ENCODE results near the gene LSMEM2.
"Not testable (repeated sequence)": the region's sequence is repeated elsewhere in the genome, so short reads cannot be mapped to it uniquely, and the experiment has no call there.

The LSMEM2 gene

DNA sequence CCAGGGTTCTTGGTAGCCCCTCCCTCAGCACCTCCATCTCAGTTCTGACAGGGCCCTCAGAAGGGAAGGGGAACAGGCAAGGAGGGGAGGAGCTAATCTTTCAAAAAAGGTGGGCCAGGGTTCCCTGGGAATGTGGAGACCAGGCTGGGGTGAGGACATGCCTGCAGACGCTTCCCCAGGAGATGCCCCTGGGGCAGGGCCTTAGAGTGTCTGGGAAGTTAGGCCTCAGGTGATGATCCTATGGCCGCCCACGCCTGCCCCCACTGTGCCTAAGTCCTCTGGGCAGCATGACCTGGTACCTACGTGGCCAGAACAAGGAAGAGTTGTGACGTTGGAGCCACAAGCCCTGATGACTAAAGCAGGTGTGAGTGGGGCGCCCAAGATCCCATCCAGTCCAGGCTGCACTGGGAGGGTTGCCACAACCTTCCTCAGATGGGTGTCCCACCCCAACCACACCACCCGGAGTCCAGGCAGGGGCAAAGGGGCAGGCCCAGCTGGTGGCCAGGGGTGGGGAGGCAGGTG is 13.9 kb upstream of the LSMEM2 start:
- no peak for DNase-seq (ENCODE audit: low spot score)

DNA sequence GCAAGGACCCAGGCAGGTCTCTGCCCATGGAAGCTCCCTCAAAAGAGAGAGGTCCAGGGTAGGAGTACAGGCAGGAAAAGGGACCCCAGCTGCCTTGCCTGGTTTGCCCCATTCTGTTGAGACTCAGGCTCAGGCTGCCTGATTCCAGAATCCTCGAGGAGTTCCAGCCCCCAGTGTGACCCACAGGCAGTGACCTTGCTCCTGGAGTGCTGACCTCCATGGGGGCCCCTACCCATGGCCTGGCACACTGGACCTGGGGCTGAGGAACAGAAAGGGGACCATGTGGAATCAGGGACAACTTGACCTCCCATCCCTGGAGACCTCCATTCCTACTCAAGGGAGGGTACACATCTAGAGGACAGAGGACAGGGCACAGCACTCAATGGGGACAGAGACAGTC is 13.3 kb upstream of the LSMEM2 start:
- no peak for DNase-seq (ENCODE audit: low spot score)

DNA sequence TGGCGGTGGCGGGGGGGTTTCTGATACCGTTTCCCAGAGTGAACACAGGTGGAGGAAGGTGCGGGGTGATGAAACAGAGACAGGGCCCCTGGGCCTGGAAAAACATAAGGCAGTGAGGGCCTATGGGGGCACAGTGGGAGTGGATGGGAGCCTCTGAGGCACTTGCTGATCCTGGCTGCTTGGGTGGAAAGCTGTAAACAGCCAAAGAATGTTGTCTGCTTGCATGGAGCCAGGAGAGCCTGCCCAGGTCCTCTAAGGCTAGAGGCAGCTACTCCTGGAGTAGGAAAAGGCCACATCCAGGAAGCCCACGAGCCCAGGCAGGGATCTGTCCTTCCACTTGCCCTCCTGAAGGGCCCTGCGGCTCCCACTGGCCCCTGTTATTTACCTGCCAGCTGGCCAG is 12.9 kb upstream of the LSMEM2 start:
- no peak for DNase-seq (ENCODE audit: low spot score)

GRCh38 chr3:50266836-50267235 is 12.1 kb upstream of the LSMEM2 start:
- no peak for DNase-seq (ENCODE audit: low spot score)

- no peak for DNase-seq (ENCODE audit: low spot score)
Observed at GRCh38 chr3:50267280-50267913, 11.5 kb upstream of the LSMEM2 start.

- no peak for DNase-seq (ENCODE audit: low spot score)
Observed at GRCh38 chr3:50268276-50268675, 10.6 kb upstream of the LSMEM2 start.

GRCh38 chr3:50268703-50269451 is 10.0 kb upstream of the LSMEM2 start, which contains the start of gene SEMA3B:
SEMA3B (plus strand) TSS chr3:50269147; CDS start chr3:50269241, 94 bp downstream.
- peak; percentile 74 for DNase-seq (ENCODE audit: low spot score)

- DNase-seq (ENCODE audit: low spot score), result no peak
Observed at GRCh38 chr3:50269460-50269859, 9.4 kb upstream of the LSMEM2 start.

DNA sequence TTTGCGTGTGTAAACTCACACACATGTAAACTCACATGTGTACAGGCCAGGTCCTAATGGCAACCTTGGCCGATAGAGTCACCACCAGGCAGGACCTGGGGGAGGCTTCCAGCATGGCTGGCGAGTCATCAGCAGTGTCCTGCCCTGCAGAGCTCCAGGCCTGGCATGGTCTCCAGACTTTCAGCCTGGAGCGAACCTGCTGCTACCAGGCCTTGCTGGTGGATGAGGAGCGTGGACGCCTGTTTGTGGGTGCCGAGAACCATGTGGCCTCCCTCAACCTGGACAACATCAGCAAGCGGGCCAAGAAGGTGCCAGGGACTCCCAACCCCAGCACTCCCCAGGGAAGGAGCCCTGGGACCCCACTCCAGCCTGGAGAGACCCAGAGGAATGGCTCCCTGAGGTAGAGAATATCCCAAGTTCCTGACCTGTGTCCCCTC is 8.9 kb upstream of the LSMEM2 start:
- peak; percentile 90 for DNase-seq (ENCODE audit: low spot score)

GRCh38 chr3:50270422-50271224 is 8.3 kb upstream of the LSMEM2 start:
- no peak for DNase-seq (ENCODE audit: low spot score)

DNA sequence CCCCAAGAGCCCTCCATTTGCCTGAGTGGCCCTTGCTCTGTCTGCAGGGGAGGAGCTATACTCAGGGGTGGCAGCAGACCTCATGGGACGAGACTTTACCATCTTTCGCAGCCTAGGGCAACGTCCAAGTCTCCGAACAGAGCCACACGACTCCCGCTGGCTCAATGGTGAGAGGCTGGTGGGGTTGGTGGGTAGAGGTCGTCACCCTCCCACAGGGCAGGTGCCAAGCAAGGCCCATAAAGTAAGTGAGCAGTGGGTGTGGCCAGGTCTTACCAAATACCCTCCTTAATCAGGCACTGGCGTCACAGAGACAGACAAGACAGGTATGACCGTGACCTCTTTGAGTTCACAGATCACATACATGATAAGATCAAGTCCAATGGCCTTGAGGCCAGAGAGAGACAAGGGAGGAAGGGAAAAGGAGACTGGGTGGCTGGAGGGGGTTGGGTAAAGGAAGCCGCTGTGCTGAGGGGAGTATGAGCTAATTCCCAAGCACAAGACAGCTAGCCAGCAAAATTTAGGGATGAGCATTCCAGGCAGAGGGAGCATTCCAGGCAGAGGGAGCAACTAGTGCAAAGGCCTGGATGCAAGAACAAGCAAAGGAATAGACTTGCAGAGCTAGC is 7.5 kb upstream of the LSMEM2 start:
- DNase-seq (ENCODE audit: low spot score), result no peak

GRCh38 chr3:50272538-50272910 is 6.4 kb upstream of the LSMEM2 start:
- DNase-seq (ENCODE audit: low spot score), result not testable (repeated sequence)

GRCh38 chr3:50272911-50273688 is 5.8 kb upstream of the LSMEM2 start:
- DNase-seq (ENCODE audit: low spot score), result peak; percentile 96

DNA sequence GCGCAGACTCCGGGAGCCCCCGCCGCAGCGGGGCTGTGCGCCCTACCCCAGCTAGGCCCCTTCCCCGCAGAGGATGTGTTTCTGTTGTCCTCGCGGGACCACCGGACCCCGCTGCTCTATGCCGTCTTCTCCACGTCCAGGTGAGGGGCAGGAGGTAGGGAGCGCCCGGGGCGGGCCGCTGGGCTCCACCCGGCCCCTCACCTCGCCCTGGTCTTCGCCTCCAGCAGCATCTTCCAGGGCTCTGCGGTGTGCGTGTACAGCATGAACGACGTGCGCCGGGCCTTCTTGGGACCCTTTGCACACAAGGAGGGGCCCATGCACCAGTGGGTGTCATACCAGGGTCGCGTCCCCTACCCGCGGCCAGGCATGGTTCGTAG is 5.2 kb upstream of the LSMEM2 start:
- DNase-seq (ENCODE audit: low spot score), result no peak

DNA sequence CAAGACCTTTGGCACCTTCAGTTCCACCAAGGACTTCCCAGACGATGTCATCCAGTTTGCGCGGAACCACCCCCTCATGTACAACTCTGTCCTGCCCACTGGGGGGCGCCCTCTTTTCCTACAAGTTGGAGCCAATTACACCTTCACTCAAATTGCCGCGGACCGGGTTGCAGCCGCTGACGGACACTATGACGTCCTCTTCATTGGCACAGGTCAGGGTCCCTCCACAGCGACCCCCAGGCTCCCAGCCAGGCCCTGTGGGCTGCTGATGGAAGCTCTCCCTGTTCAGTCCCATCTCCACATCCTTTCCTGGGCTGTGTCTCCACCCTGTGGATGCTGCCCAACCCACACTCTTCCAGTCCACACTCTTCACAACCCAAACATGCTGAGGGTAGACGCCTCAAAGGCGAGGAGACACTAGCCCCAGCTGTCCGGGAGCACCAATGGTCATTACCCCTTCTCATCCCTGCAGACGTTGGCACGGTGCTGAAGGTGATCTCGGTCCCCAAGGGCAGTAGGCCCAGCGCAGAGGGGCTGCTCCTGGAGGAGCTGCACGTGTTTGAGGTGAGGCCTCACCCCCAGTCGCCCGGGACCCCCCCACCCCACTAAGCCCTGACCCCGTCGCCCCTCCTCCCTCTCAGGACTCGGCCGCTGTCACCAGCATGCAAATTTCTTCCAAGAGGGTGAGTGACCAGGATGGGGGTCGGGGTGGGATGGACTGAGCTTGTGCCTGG is 4.3 kb upstream of the LSMEM2 start:
- peak; percentile 82 for DNase-seq (ENCODE audit: low spot score)

DNA sequence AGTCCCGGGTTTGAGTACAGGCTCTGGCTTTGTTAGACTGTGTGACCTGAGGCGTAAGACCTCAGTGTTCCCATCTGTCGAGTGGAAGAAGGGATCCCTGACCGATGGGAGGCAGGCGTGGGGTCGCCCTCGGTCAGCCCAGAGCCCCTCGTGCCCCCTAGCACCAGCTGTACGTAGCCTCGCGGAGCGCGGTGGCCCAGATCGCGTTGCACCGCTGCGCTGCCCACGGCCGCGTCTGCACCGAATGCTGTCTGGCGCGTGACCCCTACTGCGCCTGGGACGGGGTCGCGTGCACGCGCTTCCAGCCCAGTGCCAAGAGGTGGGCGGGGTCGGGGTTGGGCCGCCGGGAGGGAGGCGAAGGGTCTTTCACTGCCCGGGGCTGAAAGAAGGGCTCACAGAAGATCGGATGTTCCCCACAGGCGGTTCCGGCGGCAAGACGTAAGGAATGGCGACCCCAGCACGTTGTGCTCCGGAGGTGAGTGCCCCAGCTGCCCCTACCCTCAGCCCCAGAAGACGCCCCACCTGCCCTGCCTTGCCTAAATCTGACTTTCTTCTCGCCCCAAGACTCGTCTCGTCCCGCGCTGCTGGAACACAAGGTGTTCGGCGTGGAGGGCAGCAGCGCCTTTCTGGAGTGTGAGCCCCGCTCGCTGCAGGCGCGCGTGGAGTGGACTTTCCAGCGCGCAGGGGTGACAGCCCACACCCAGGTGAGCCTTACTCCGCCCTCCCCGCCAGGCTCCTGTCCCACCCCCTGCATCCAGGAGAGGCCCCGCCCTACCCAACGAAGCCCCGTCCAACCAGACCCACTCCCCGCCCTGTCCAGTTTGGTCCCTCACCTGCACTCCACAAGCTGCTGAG is 3.5 kb upstream of the LSMEM2 start:
- DNase-seq (ENCODE audit: low spot score), result no peak

DNA sequence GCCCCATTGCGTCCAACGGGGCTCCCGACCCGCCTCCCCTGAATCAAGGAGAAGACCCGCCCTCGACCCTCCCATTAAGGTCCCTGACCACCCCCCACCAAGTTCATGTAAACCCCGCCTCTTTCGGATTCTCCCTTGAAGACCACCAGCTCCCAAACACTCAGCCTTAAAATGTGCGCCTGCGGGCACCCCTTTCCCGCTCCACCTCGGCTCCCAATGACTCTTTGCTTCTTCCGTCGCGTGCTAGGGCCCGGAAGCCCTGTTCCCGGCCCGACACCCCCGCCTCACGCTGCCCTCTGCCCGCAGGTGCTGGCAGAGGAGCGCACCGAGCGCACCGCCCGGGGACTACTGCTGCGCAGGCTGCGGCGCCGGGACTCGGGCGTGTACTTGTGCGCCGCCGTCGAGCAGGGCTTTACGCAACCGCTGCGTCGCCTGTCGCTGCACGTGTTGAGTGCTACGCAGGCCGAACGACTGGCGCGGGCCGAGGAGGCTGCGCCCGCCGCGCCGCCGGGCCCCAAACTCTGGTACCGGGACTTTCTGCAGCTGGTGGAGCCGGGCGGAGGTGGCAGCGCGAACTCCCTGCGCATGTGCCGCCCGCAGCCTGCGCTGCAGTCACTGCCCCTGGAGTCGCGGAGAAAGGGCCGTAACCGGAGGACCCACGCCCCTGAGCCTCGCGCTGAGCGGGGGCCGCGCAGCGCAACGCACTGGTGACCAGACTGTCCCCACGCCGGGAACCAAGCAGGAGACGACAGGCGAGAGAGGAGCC is 2.7 kb upstream of the LSMEM2 start:
- no peak for DNase-seq (ENCODE audit: low spot score)

- DNase-seq (ENCODE audit: low spot score), result no peak
Observed at GRCh38 chr3:50276762-50277101, 2.2 kb upstream of the LSMEM2 start.
